T-helper 1 cell treated with Interleukin-12 subunit alpha and Interleukin-12 subunit beta and Interleukin-4 antibody, amounts not matched to agents 30 ng/mL and 1 ng/mL, for 36 hours (primary cell): ENCODE measurements around the gene CRACR2A. TPM values are rescaled to one million over a fixed set of nuclear protein-coding genes. Genes with fewer than 3 reads are reported as not detected.

Experiments
- intact Hi-C: fragments of 100-400 bp; cut with micrococcal nuclease; formaldehyde crosslinking; loops from one replicate; pipeline ENCODE4 v1.15.1; 2024
- total RNA-seq: library from RNA; stranded (reverse); gene quantifications from 2 replicates; pipeline ENCODE4 v1.2.3, GENCODE V29; 2022

Gene CRACR2A
- total RNA-seq, 1 donor from 2014 or later = 49.9 TPM

DNA sequence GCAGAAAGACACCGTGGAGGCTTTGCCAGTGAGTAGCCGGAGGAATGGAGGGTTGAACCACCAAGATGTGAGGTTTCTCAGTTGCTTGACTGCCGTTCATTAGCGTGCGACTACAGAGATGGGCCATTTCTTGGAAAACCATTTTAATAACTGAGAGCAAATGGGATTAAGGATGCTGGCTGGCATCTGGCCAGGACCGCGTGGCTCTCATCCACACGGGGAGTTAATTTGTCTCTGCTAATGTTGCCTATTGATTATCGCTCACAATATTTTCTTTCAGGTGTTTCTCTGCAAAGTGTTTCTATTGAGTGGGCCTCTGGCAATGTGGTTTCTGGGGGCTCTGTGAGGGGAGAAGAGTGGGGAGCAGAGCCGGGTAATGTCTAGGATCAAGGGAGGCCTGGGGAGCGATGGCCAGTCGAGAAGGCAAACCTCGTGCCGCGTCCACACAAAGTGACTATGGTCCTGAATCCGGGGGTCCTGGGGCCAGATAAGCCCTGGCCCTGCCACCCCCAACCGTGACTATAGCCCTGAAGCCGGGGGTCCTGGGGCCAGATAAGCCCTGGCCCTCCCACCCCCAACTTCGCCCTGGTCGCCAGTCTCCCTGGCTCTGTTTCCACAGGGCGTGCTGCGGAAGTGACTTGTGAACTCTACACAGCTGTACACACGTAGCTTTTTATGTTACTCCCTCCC is 151.3 kb downstream of the CRACR2A start:
- intact Hi-C loops = no loop called here

DNA sequence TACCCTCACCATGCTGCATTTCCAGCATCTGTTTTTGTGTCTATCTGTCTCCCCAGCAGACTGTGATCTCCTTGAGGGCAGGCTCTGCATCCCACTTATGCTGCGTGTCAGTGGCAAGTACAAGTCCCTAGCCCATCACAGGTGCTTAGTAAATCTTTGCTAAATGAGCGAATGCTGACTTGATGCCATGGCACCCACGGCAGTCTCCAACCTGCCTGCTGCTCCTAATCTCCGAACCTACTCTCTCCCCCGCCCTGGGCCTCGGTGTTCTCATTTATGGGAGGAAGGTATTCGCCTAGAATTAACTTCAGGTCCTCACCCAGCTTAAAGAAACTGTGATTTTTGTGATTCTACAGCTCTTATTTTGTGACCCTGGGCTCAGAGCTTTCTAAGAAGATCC is 152.0 kb downstream of the CRACR2A start:
- intact Hi-C loops = no loop called here

DNA sequence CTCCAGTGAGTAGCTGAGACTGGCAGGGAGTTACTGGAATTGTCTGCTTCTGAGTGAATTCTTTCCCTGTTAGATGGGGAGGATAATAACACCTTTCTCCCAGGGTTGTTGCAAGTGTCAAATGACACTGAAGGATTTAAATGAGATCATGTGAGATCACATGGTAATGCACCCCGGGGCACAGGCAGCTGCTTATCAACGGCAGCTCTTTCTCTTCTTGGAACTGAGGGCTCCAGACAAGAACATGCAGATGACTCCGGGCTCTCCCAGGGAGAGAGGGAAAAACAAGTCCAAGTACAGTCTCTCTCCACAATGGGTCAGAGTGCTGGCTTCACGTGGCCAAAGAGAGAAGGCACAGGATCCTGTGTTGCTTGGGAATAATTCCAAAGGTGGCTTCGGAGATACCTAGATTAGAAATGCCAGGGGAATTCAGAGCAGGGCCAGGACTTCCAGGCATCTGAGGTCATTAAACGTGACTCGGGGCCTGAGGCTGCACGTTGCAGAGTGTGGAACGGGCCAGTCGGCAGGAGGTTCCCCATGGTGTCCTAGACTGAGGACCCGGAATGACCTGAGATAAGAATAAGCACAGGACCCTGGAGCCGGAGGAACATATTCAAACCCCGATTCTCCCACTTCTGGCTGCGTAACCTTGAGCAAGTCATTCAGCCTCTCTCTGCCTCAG is 152.7 kb downstream of the CRACR2A start:
- intact Hi-C loops = no loop called here

DNA sequence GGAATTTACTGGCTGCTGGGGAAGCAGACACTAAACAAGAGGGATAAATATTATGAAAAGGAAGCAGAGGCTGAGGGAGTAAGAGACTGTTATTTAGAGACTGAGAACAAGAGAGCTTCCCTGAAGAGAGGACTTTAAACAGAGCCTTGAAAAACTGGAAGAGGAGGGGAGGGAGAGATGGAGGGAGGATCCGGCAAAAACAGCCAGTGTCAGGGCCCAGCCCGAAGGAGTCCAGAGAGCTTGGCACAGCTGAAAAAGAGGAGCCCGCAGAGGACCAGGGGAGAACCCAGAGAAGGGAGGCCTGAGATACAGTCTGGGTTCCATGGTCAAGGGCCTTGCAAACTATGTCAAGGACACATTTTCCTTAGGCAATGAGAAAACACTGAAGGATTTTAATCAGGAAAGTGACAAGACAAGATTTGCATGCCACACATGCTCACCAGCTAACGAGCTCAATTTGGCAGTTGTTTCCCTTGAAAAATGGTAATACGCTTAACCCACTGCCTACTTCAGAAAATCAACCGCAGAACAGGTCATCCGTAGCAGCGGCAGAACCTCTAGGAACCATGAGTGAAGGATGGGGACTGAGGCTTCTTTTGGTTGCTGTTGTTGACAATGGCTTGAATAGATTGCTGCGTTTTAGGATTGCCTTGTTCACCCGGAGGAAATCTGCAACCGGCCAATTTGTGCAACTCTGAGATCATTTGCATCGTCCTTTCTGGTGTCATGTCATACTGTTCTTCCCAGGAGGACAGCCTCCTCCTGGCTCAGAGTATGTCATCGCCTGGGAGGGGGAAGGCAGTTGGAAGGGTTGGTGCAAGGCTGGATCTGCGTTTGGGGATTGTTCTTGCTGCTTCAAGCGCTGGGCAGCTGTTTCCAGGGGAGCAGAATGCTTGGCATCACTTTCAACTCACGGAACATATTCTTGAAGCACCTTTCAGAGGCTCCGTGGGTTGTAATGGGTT is 153.7 kb downstream of the CRACR2A start:
- intact Hi-C loops = no loop called here

DNA sequence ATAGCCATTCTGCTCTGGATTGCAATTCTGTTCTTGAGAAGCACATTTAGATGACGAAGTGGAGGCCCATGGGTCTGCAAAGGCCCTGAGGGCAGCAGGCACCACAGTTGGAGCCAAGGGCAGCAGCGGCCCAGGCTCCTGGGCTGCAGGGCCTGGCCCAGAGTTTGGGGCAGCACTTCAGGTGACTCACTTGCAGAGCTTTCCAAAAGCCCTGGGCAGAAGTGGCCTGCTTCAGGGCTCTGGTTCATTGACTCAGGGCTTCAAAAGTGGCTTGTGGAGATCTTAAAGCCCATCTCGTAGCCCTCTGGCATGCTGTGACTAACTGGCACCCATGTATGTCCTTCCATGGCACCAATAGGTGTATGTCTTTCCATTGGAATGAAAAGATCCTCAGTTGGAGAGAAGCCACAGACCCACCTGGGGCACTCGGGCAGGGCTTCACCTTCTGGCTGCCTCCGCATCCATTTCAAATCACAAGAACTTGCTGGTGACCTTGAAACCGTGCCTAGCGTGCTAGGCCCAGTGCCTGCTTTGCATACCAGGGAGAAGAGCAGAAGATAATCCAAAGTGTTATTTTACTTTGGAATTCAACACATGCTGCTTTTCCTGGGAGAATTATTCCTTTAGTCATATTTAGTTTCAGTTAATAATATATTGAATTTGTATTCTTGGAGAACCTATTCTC is 155.2 kb downstream of the CRACR2A start:
- intact Hi-C loops = no loop called here

DNA sequence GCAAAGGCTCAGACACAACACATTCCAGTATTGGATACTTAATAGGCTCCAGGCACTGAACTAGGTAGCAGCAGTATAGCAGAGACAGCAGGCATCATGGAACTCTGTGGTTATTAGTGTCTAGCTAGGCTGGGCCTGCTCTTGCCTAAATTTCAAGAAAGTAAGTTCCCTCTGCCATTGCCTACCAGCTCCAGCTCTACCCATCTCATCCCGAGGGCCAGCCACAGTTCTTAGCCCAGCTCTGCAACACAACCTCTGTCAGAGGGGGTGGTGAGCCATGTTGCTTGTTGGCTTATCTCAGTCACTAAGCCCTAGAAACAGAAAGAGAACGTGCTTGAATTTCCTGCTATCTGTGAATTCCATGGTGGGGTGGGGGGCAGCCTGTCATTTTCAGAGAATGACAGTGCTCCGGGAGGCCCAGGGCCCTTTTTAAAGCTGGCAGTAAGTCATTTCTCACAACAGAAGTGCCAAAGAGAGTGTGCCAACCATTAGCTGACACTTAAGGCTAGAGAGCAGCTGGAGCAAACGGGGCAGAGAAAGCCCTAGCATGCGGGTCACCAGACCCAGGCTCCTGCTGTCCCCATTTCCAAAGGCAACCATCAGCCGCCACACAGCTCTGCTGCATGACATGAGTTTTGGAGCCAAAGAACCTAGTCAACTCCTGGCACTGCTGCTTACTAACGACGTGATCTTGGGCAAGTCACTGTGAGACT is 156.1 kb downstream of the CRACR2A start:
- intact Hi-C loops = no loop called here

DNA sequence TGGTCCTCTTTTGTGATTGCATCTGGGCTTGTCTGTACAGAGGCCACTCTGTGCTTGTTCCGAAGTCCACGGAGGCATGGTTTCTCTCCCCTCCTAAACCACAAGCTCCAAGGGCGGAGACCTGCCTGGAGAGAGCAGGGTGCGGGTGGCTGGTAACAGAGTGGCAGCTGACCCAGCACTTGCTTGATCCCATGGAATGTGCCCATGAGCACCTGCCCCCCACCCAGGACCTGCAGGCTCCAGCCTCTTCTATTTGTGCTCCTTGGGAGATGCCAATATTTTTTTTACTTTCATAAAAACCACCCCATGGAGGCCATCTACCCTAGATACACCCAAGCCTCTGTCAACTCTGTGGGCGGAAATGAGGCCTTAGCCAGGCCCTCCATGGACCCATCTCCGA is 157.2 kb downstream of the CRACR2A start:
- intact Hi-C loops = no loop called here

DNA sequence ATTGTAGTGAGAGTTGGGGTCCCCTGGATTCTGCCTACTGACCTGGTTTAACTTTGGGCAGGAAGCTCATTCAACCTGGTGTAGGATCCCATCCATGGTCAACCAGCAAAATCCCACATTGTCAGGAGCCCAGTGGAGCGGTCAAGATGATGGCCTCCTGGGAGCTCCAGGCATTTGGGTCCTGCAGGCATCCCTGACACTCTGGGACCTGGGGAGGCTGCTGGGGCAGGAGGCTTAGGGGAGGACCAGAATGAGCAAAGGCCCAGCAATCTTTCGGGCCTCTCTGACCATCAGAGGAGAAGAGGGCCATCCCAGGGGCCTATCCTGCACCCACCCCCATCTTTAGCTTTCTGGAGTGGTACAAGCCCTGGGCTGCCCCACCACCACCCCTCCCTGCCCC is 157.9 kb downstream of the CRACR2A start:
- intact Hi-C loops = no loop called here

DNA sequence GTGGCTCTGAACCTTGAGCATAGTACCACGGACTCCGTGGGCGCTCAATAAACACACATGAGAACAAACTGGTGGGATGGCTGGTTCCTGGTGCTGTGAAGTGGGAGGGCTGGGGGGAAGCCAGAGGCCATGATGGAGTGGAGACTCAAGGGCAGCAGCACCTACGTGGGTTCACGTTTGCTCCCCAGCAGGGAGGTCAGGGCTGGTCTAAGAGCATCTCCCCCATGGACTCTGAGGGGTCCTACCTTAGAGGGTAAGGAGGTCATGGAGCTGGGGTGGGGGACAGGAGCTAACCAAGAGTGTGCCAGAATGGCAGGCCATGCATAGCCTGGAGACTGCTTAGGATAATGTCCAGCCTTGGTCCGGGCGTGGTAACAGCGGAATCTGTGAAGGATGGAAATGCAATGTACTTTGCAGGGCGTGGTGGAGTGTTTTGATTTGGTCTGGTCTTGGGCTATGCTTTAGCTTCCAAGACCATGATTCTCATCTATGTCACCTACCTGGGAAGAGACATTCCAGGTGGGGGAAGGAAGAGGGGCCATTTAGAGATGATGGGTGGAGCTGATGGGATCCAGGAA is 158.9 kb downstream of the CRACR2A start:
- intact Hi-C loops = no loop called here

DNA sequence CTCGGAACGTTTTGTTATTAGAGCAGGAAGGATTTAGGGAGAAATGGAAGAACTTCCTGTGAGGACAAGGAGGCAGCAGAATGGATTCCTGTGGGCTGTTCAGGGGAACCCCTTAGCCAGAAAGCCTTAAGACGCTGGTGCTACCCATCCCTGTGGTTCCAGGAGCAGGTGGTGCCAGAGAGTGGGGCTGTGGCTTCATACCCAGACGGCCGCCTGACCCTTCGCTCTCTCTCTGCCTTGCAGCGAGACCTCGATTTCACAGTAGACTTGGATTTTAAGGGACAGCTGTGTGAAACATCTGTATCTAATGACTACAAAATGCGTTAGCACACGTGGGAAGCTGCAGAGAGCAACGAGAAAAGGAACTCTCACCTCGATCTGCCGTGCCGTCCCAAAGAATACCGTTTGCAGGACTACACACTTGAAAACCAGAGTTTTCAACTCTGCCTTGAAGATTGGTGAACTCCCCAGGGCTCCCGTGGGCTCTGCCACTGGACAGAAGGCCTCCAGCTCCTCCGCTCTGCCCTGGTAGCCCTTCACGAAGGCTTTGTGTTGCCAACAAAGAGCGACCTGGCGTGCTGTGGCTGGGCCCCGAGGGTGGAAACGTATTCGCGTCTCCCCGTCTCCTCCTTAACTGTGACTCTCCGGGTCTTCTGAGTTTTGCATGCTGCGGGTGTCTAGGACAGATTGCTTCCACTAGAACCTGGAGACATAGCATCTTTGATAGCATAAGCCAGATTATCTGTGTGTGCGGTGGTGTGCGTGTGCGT is 159.9 kb downstream of the CRACR2A start:
- intact Hi-C loops = no loop called here

DNA sequence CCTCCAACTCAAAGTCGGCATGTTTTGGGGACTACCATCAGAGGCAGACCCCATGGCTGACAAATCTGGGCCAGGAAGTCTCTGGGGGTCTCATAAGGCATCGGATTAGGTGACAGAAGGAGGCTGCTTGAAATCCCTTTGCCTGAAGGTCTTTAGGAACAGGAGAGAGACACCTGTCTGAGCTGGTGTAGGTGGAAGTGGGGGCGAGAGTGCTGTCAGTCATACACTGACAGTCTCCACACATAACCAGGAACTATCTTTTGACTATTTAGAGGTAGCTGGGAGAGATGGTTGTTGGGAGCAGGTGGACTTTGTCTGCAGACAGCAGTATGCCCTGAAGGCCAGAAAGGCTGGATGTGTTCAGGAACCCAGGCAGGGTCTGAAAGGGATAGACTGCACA is 163.2 kb downstream of the CRACR2A start:
- intact Hi-C loops = loop anchor here (10.0 kb wide), 1 partner anchor 285 kb away; no protein-coding TSS in a partner anchor

DNA sequence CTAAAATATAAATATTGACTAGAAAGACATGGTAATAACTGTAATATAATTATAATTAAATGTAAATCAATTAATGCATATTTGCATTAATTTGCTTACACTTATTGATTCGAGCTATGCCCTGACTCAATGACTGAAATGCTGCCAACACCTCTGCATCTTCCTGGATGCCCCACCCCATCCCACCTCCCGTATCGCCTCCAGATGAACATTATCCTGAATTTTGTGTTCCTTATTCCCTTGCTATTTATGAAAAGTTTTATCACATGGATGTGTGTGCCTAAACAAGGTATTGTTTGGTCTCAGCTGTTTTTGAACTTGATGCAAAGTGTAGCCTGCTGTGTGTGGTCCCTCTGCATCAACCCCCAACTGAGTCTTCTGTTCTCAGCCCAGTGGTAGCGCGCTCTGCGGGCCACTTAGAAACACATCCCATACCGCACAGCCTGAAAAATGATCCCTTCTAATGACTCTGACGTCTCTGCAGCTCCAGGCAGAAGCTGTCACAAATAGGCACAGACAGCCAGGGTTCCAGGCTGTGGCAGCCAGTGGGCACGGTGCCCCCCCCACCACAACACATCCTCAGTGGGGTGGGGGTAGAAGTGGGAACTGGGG is 165.4 kb downstream of the CRACR2A start:
- intact Hi-C loops = loop anchor here (10.0 kb wide), 1 partner anchor 283 kb away; no protein-coding TSS in a partner anchor

DNA sequence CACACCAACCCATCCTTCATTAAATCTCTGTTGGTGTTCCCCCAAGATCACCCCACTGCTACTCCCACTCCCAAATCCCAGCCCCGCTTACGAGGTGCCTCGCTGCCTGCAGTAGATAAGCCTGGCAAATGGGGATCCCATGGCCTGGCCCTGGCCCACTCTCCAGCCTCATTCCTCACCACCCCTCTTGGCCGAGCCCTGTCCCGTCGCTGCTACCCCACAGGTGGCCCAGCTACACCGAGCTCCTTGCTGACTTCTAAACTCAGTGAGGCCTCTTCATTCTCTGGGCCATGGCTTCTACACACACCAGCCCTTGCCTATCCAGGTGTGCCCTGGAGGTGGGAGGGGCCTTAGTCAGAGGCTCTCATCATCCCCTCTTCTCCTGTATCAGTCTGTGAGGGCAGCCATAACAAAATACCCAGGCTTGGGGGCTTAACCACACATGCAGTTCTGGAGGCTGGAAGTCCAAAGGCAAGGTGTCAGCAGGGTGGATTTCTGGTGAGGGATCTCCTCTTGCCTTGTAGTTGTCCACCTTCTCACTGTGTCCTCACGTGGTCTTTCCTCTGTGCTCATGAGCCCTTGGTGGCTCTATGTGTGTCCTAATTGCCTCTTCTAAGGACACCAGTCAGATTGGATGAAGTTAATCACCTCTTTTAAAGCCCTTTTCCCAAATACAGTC is 169.1 kb downstream of the CRACR2A start:
- intact Hi-C loops = loop anchor here (10.0 kb wide), 1 partner anchor 279 kb away; no protein-coding TSS in a partner anchor

DNA sequence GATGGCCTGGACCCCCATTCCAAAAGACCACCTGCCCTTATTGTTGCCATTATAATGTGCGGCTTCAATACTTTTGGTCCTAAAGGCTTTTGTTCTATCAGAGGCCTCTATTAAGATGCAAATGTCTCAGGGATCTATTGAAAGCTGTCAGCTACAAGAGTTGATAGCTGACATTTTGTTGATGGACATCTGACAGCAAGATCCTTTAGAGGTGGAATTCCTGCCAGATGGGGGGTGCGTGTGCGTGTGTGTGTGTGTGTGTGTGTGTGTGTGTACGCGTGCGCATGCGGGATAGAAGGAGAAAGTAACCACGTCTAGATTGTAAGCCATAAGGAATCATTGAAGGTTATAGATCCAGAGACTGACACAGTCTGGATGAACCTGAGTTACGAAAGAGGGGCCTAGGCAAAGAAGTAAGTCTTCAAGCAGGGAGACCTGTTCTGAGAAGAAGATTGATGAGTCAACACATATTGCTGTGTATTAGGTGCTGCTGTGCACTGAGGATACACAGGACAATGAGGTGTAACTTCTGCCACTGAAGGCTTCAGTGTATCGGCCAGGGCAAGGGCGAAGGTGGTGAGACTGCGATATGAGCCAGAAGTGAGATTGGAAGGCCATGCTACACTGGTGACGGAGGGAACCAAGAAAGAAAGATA is 172.7 kb downstream of the CRACR2A start:
- intact Hi-C loops = loop anchor here (10.0 kb wide), 1 partner anchor 275 kb away; no protein-coding TSS in a partner anchor

DNA sequence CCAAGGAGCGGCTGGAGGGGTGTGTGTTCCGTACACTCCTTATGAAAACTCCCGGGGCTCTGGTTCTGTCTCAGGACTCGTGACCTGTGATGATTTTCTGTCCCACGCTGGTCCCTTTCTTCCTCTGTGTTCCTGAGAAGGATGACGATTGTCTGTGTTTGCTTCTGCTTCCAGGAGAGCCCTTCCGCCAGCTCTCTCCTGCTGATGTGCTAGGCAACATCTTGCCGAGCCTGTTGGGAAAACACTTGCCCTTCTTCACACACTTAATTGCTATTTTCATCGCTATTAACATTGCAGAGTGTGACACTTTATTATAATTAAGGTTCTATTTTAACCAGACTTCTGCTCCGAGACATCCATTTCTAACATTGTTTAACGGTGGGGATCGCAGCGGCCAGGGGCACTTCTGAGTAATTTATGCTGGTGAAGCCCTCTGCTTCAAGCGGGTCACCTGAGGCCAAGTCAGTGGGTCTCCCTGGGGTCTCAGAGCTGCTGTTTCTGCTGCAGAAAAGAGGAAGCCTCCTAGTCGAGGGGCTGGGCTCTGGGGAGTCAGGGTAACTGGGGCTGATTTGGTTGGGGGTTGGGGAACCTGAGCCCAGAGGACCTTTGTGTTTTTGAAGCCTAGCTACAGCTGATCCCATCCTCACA is 173.3 kb downstream of the CRACR2A start:
- intact Hi-C loops = loop anchor here (10.0 kb wide), 1 partner anchor 275 kb away; no protein-coding TSS in a partner anchor

DNA sequence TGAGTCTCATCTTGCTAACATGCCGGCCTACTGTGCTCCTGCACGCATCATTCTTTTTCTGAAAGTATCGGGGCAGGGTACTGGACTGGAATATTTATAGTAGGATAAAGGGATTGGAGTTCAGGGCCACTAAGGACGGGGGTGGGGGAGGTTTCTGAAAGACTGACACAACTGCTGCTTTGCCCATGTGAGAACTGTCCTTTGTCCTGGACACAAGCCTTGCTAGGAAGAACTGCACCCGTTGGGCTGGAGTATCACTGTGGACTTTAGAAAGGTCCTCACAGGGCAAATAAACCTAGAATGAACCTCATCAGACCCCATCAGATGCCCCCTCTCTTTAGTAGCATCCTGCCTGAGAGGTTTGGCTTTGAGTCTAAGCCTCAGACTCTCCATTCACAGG is 174.4 kb downstream of the CRACR2A start:
- intact Hi-C loops = no loop called here

DNA sequence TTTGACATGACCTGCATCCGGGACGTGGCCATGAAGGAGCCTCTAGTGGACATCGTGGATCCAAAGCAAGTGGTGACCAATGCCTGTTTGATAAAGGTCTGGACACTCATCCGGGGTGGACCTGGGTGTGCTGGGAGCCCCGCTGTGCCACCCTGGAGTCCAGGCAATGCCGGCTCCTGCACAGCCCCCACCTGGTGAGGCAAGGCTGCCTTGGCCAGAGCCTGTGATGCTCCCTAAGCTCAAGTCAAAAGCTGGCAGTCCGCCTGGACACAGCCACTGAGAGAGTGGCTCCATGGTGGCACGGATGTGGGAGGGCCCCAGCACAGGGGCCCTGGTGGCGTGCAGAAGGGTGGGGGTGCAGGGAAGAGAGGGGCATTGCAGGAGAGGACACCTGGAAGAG is 176.0 kb downstream of the CRACR2A start:
- intact Hi-C loops = no loop called here
